Measurements from ENCODE around the gene ASPN. TPM values are rescaled to one million over a fixed set of nuclear protein-coding genes. Genes with fewer than 3 reads are reported as not detected.

Gene ASPN
- total and polyA plus RNA-seq, 2 experiments from 2014 or later = 0.82 TPM; not detected in 1

GRCh38 chr9:92406477-92406876 is 75.8 kb downstream of the ASPN start (continued):
- TF ChIP-seq ZNF462 (CRISPR knock-in tag; IDR thresholded peaks at IDR 0.05) (no peak), ZNF114 (CRISPR knock-in tag; IDR thresholded peaks at IDR 0.05) (no peak), POLR2AphosphoS5 (IDR thresholded peaks at IDR 0.05; ENCODE audit: low read depth) (no peak), CREB1 (CRISPR knock-in tag; IDR thresholded peaks at IDR 0.05; ENCODE audit: low read depth) (no peak), NANOG (IDR thresholded peaks at IDR 0.05; ENCODE audit: borderline replicate concordance) (no peak)

Small RNA genes lying within 50 kb of the gene (microRNA-seq; reads per million reads assigned to microRNA genes)
- gene MIR4670 = not detected

Small RNA genes lying within 50 kb of the gene (small RNA-seq; reads per million reads assigned to genes)
- gene MIR4670 (ENCODE audit: low replicate concordance) = not detected

Other genes starting within 250 kb of the ASPN start
- gene IARS1, start 188.8 kb downstream of the ASPN start, total RNA-seq (2014; rRNA removed; shearing (Covaris generic)) = 279 and 310 TPM in 2 replicates
- gene IARS1, start 188.8 kb downstream of the ASPN start, polyA plus RNA-seq (2016; fragmentation: Nextera tagmentation; extraction: Ambion mirVana) = 94.6 and 105 TPM in 2 replicates
- gene NOL8, start 157.2 kb downstream of the ASPN start, total RNA-seq (2014; rRNA removed; shearing (Covaris generic)) = 26.0 and 26.6 TPM in 2 replicates
- gene NOL8, start 157.2 kb downstream of the ASPN start, polyA plus RNA-seq (2016; fragmentation: Nextera tagmentation; extraction: Ambion mirVana) = 34.1 and 42.7 TPM in 2 replicates
- 12.5 and 12.6 TPM in 2 replicates for gene CENPP, start 156.6 kb downstream of the ASPN start, total RNA-seq (2014; rRNA removed; shearing (Covaris generic))
- gene CENPP, start 156.6 kb downstream of the ASPN start, polyA plus RNA-seq (2016; fragmentation: Nextera tagmentation; extraction: Ambion mirVana) = 8.9 and 11.0 TPM in 2 replicates
- gene OGN, start 77.9 kb downstream of the ASPN start, total RNA-seq (2014; rRNA removed; shearing (Covaris generic)) = not detected in 2 replicates
- gene OGN, start 77.9 kb downstream of the ASPN start, polyA plus RNA-seq (2016; fragmentation: Nextera tagmentation; extraction: Ambion mirVana) = 2.2 and 2.5 TPM in 2 replicates
- gene OMD, start 58.0 kb downstream of the ASPN start, total RNA-seq (2014; rRNA removed; shearing (Covaris generic)) = not detected in 2 replicates
- 1.1 and 1.3 TPM in 2 replicates for gene OMD, start 58.0 kb downstream of the ASPN start, polyA plus RNA-seq (2016; fragmentation: Nextera tagmentation; extraction: Ambion mirVana)
- gene ECM2, start 53.5 kb upstream of the ASPN start, total RNA-seq (2014; rRNA removed; shearing (Covaris generic)) = not detected in 2 replicates
- 0.57 and 0.79 TPM in 2 replicates for gene ECM2, start 53.5 kb upstream of the ASPN start, polyA plus RNA-seq (2016; fragmentation: Nextera tagmentation; extraction: Ambion mirVana)
- gene IPPK, start 187.6 kb upstream of the ASPN start, total RNA-seq (2014; rRNA removed; shearing (Covaris generic)) = 11.8 and 17.5 TPM in 2 replicates
- 6.0 and 6.5 TPM in 2 replicates for gene IPPK, start 187.6 kb upstream of the ASPN start, polyA plus RNA-seq (2016; fragmentation: Nextera tagmentation; extraction: Ambion mirVana)

Data from GM23338 (cell line).